ENCODE data around the gene GRID2IP.

- TF ChIP-seq CTCF (IDR thresholded peaks at IDR 0.05) (no peak), POLR2A (IDR thresholded peaks at IDR 0.05) (no peak)
Observed at GRCh38 chr7:6502886-6503285, 48.4 kb downstream of the GRID2IP start.

Measured in uterus (tissue), 2 donors.